GM19372 (cell line): ENCODE data around the gene CNOT6L.
A peak's percentile ranks its signal among the peaks of the same experiment; 100 is the strongest.
"Not testable (repeated sequence)": the region's sequence is repeated elsewhere in the genome, so short reads cannot be mapped to it uniquely, and the experiment has no call there.

Experiments used
- ATAC-seq: cut with Tn5 transposase; IDR thresholded peaks from one replicate; pipeline ENCODE4 v1.9.1; 2021; ENCODE audit warnings: mild to moderate bottlenecking, low read depth, moderate library complexity; ENCODE audit not compliant: unreplicated experiment

CNOT6L gene

GRCh38 chr4:77783895-77784294 is 35.3 kb downstream of the CNOT6L start:
- ATAC-seq, result no peak

GRCh38 chr4:77782102-77782835 is 36.9 kb downstream of the CNOT6L start:
- ATAC-seq, result no peak

- ATAC-seq, result not testable (repeated sequence)
Measured at GRCh38 chr4:77780762-77781161, 38.4 kb downstream of the CNOT6L start.

- ATAC-seq, result no peak
Measured at GRCh38 chr4:77777135-77777807, 41.9 kb downstream of the CNOT6L start.

GRCh38 chr4:77776182-77777134 is 42.7 kb downstream of the CNOT6L start:
- no peak for ATAC-seq

- no peak for ATAC-seq
Measured at GRCh38 chr4:77773101-77773500, 46.1 kb downstream of the CNOT6L start.

- ATAC-seq, result no peak
Measured at GRCh38 chr4:77771566-77771965, 47.6 kb downstream of the CNOT6L start.

- no peak for ATAC-seq
Measured at GRCh38 chr4:77765720-77766119, 53.4 kb downstream of the CNOT6L start.

- ATAC-seq, result no peak
Measured at GRCh38 chr4:77762531-77762930, 56.6 kb downstream of the CNOT6L start.

GRCh38 chr4:77761595-77761994 is 57.6 kb downstream of the CNOT6L start:
- ATAC-seq, result no peak

GRCh38 chr4:77758804-77759203 is 60.4 kb downstream of the CNOT6L start:
- no peak for ATAC-seq

- no peak for ATAC-seq
Measured at GRCh38 chr4:77751764-77752163, 67.4 kb downstream of the CNOT6L start.

- no peak for ATAC-seq
Measured at GRCh38 chr4:77745792-77746191, 73.4 kb downstream of the CNOT6L start.

GRCh38 chr4:77742054-77742453 is 77.1 kb downstream of the CNOT6L start:
- ATAC-seq, result no peak

- ATAC-seq, result no peak
Measured at GRCh38 chr4:77740480-77740879, 78.7 kb downstream of the CNOT6L start.

GRCh38 chr4:77734928-77735327 is 84.2 kb downstream of the CNOT6L start:
- ATAC-seq, result peak; percentile 84

GRCh38 chr4:77731656-77732055 is 87.5 kb downstream of the CNOT6L start:
- no peak for ATAC-seq

GRCh38 chr4:77728420-77728819 is 90.7 kb downstream of the CNOT6L start:
- no peak for ATAC-seq

- ATAC-seq, result no peak
Measured at GRCh38 chr4:77721073-77721472, 98.1 kb downstream of the CNOT6L start.

- not testable (repeated sequence) for ATAC-seq
Measured at GRCh38 chr4:77718500-77718899, 100.7 kb downstream of the CNOT6L start.
